GM23338 (cell line): ENCODE measurements around the gene ANP32D. TPM values are rescaled to one million over a fixed set of nuclear protein-coding genes. Genes with fewer than 3 reads are reported as not detected.

Source experiments
- ATAC-seq: fragments of 200-7000 bp; cut with Tn5 transposase; 3 replicates; pipeline ENCODE4 v1.9.1; 2020
- DNase-seq: peaks from one replicate; pipeline ENCODE4 v3.0.0-alpha.2; 2015; ENCODE audit warnings: low spot score
- H2AFZ ChIP-seq: fragments of 200-600 bp; sonication (generic); 2 replicates; pipeline ENCODE4 v1.8.0; 2016; ENCODE audit warnings: antibody characterized with exemption, mild to moderate bottlenecking, moderate library complexity
- H3F3A ChIP-seq: fragments of 200-600 bp; sonication (generic); replicated peaks from 2 replicates; pipeline ENCODE4 v1.8.0; 2017; ENCODE audit warnings: antibody characterized with exemption, mixed run types, low read depth
- H3K27ac ChIP-seq: fragments of 200-600 bp; sonication (generic); 2 replicates; pipeline ENCODE4 v1.6.1; 2016; ENCODE audit warnings: low read depth
- H3K27me3 ChIP-seq: fragments of 200-600 bp; sonication (generic); 2 replicates; pipeline ENCODE4 v1.8.0; 2016; ENCODE audit warnings: mild to moderate bottlenecking, mixed run types, moderate library complexity; ENCODE audit not compliant: insufficient read depth
- H3K36me3 ChIP-seq: fragments of 200-600 bp; sonication (generic); 2 replicates; pipeline ENCODE4 v1.8.0; 2016; ENCODE audit warnings: mild to moderate bottlenecking; ENCODE audit not compliant: insufficient read depth
- H3K4me1 ChIP-seq: fragments of 200-600 bp; sonication (generic); 2 replicates; pipeline ENCODE4 v1.8.0; 2016; ENCODE audit warnings: mild to moderate bottlenecking, moderate library complexity; ENCODE audit not compliant: insufficient read depth
- H3K4me2 ChIP-seq: fragments of 200-600 bp; sonication (generic); 2 replicates; pipeline ENCODE4 v1.7.1; 2017; ENCODE audit warnings: mixed run types
- H3K4me3 ChIP-seq: fragments of 200-600 bp; sonication (generic); 2 replicates; pipeline ENCODE4 v1.6.1; 2016; ENCODE audit warnings: mixed run types
- H3K79me2 ChIP-seq: fragments of 200-600 bp; sonication (generic); replicated peaks from 2 replicates; pipeline ENCODE4 v1.8.0; 2017; ENCODE audit warnings: mild to moderate bottlenecking; ENCODE audit not compliant: insufficient read depth
- H3K9me2 ChIP-seq: fragments of 200-600 bp; sonication (generic); 2 replicates; pipeline ENCODE4 v1.8.0; 2017; ENCODE audit not compliant: insufficient read depth
- H4K20me1 ChIP-seq: fragments of 200-600 bp; sonication (generic); replicated peaks from 2 replicates; pipeline ENCODE4 v1.8.0; 2017; ENCODE audit warnings: mild to moderate bottlenecking; ENCODE audit not compliant: insufficient read depth
- H3K27ac Mint-ChIP-seq: 2 replicates; pipeline ENCODE4 v1.8.0; 2020; ENCODE audit warnings: inconsistent platforms, mild to moderate bottlenecking, moderate library complexity, mixed read lengths
- H3K27me3 Mint-ChIP-seq: 3 replicates; pipeline ENCODE4 v1.8.0; 2022; ENCODE audit warnings: low read depth, mild to moderate bottlenecking, moderate library complexity, mixed read lengths, inconsistent platforms; ENCODE audit not compliant: insufficient read depth, poor library complexity
- H3K36me3 Mint-ChIP-seq: 3 replicates; pipeline ENCODE4 v1.8.0; 2021; ENCODE audit warnings: low read depth, mild to moderate bottlenecking, inconsistent platforms, moderate library complexity, mixed read lengths
- H3K4me1 Mint-ChIP-seq: 3 replicates; pipeline ENCODE4 v1.8.0; 2020; ENCODE audit warnings: mild to moderate bottlenecking, inconsistent platforms, mixed read lengths
- H3K4me3 Mint-ChIP-seq: 3 replicates; pipeline ENCODE4 v1.8.0; 2021; ENCODE audit warnings: moderate library complexity, mild to moderate bottlenecking, inconsistent platforms, mixed read lengths
- H3K9me3 Mint-ChIP-seq: 3 replicates; pipeline ENCODE4 v1.8.0; 2020; ENCODE audit warnings: moderate library complexity, mild to moderate bottlenecking, inconsistent platforms, mixed read lengths
- CREB1 ChIP-seq: fragments of 250-450 bp; sonication (Bioruptor Pico); IDR thresholded peaks from 2 replicates; pipeline ENCODE4 v1.5.0; 2020; ENCODE audit warnings: low read depth, mild to moderate bottlenecking, moderate library complexity
- EZH2 ChIP-seq: fragments of 200-600 bp; sonication (generic); IDR thresholded peaks from one replicate; pipeline ENCODE4 v1.8.0; 2017; ENCODE audit warnings: antibody characterized with exemption, mild to moderate bottlenecking, low read depth; ENCODE audit not compliant: unreplicated experiment
- EZH2phosphoT487 ChIP-seq: fragments of 200-600 bp; sonication (generic); IDR thresholded peaks from one replicate; pipeline ENCODE4 v1.8.1; 2018; ENCODE audit warnings: antibody characterized with exemption; ENCODE audit not compliant: unreplicated experiment
- JUNB ChIP-seq: IDR thresholded peaks from one replicate; pipeline ENCODE4 v1.6.1; 2016; ENCODE audit warnings: antibody characterized with exemption; ENCODE audit not compliant: unreplicated experiment
- NANOG ChIP-seq: IDR thresholded peaks from 2 replicates; pipeline ENCODE4 v1.6.1; 2016; ENCODE audit warnings: antibody characterized with exemption, borderline replicate concordance
- POLR2AphosphoS5 ChIP-seq: IDR thresholded peaks from 2 replicates; pipeline ENCODE4 v1.6.1; 2016; ENCODE audit warnings: antibody characterized with exemption, low read depth
- STAT1 ChIP-seq: IDR thresholded peaks from one replicate; pipeline ENCODE4 v1.6.1; 2016; ENCODE audit warnings: antibody characterized with exemption; ENCODE audit not compliant: unreplicated experiment
- ZNF114 ChIP-seq: fragments of 250-450 bp; sonication (Bioruptor Pico); IDR thresholded peaks from 2 replicates; pipeline ENCODE4 v1.5.0; 2020; ENCODE audit warnings: mild to moderate bottlenecking, moderate library complexity
- ZNF331 ChIP-seq: fragments of 250-450 bp; sonication (Bioruptor Pico); IDR thresholded peaks from 2 replicates; pipeline ENCODE4 v1.5.0; 2020; ENCODE audit warnings: low read depth, mild to moderate bottlenecking, moderate library complexity
- polyA plus RNA-seq: library from polyadenylated mRNA; unstranded; fragments of >200 nt; fragmentation: Nextera tagmentation; extraction: Ambion mirVana; gene quantifications from 2 replicates; pipeline ENCODE4 v1.2.1, GENCODE V29; 2016
- total RNA-seq: library from RNA; depleted of rRNA; stranded (reverse); fragments of >200 nt; shearing (Covaris generic); gene quantifications from 2 replicates; pipeline ENCODE4 v1.2.3, GENCODE V29; 2014
- TF ChIP-seq, protein P1 (sequence below): IDR thresholded peaks from 2 replicates; pipeline ENCODE4 v1.6.1; 2016; ENCODE audit warnings: antibody characterized with exemption
- TF ChIP-seq, protein P2 (sequence below), 2 experiments: fragments of 200-600 bp in 1 of 2; sonication (generic) in 1 of 2; conservative IDR thresholded peaks; 2 replicates each; pipeline versions ENCODE4 v1.5.1 to v1.6.1; 2016 to 2017; ENCODE audit warnings: antibody characterized with exemption in 2 of 2, low read depth in 2 of 2, mild to moderate bottlenecking in 2 of 2, moderate library complexity in 1 of 2
- TF ChIP-seq, protein P3 (sequence below): IDR thresholded peaks from one replicate; pipeline ENCODE4 v1.6.1; 2018; ENCODE audit warnings: antibody characterized with exemption; ENCODE audit not compliant: unreplicated experiment
- TF ChIP-seq, protein P4 (sequence below): fragments of 250-450 bp; sonication (Bioruptor Pico); IDR thresholded peaks from 2 replicates; pipeline ENCODE4 v1.5.0; 2020; ENCODE audit warnings: mild to moderate bottlenecking, moderate library complexity

The ANP32D gene
- total and polyA plus RNA-seq, 2 experiments from 2014 or later = not detected

DNA sequence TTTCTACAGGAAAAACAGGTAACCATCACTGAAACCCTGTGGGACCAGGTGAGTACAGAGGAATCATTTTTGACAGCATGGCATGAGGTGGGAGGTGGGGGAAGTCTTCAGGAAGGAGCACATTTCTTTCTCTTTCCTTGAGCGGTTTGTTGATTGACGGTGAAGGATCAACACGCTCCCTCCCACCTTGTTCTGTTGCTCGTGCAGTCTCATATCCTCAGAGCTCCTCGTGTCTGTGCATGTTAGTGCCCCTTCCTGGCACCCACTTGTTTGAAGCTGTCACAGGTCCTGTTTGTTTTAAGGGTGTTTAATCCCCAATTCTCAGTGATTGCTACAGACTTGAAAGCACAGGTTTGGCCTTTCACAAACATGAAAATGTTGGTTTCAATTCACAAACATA is 14.3 kb downstream of the ANP32D start:
- TF ChIP-seq EZH2phosphoT487 (no peak), STAT1 (no peak), POLR2AphosphoS5 (no peak), JUNB (no peak), NANOG (no peak), CREB1 (CRISPR knock-in tag) (no peak), ZNF114 (CRISPR knock-in tag) (no peak), EZH2 (no peak), ZNF331 (no peak)
- TF ChIP-seq, protein P1, sequence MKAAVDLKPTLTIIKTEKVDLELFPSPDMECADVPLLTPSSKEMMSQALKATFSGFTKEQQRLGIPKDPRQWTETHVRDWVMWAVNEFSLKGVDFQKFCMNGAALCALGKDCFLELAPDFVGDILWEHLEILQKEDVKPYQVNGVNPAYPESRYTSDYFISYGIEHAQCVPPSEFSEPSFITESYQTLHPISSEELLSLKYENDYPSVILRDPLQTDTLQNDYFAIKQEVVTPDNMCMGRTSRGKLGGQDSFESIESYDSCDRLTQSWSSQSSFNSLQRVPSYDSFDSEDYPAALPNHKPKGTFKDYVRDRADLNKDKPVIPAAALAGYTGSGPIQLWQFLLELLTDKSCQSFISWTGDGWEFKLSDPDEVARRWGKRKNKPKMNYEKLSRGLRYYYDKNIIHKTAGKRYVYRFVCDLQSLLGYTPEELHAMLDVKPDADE = no peak
- TF ChIP-seq, protein P2, sequence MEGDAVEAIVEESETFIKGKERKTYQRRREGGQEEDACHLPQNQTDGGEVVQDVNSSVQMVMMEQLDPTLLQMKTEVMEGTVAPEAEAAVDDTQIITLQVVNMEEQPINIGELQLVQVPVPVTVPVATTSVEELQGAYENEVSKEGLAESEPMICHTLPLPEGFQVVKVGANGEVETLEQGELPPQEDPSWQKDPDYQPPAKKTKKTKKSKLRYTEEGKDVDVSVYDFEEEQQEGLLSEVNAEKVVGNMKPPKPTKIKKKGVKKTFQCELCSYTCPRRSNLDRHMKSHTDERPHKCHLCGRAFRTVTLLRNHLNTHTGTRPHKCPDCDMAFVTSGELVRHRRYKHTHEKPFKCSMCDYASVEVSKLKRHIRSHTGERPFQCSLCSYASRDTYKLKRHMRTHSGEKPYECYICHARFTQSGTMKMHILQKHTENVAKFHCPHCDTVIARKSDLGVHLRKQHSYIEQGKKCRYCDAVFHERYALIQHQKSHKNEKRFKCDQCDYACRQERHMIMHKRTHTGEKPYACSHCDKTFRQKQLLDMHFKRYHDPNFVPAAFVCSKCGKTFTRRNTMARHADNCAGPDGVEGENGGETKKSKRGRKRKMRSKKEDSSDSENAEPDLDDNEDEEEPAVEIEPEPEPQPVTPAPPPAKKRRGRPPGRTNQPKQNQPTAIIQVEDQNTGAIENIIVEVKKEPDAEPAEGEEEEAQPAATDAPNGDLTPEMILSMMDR (conservative IDR thresholded peaks at IDR 0.05; ENCODE audit: low read depth in 2 of 2) = no peak
- TF ChIP-seq, protein P3, sequence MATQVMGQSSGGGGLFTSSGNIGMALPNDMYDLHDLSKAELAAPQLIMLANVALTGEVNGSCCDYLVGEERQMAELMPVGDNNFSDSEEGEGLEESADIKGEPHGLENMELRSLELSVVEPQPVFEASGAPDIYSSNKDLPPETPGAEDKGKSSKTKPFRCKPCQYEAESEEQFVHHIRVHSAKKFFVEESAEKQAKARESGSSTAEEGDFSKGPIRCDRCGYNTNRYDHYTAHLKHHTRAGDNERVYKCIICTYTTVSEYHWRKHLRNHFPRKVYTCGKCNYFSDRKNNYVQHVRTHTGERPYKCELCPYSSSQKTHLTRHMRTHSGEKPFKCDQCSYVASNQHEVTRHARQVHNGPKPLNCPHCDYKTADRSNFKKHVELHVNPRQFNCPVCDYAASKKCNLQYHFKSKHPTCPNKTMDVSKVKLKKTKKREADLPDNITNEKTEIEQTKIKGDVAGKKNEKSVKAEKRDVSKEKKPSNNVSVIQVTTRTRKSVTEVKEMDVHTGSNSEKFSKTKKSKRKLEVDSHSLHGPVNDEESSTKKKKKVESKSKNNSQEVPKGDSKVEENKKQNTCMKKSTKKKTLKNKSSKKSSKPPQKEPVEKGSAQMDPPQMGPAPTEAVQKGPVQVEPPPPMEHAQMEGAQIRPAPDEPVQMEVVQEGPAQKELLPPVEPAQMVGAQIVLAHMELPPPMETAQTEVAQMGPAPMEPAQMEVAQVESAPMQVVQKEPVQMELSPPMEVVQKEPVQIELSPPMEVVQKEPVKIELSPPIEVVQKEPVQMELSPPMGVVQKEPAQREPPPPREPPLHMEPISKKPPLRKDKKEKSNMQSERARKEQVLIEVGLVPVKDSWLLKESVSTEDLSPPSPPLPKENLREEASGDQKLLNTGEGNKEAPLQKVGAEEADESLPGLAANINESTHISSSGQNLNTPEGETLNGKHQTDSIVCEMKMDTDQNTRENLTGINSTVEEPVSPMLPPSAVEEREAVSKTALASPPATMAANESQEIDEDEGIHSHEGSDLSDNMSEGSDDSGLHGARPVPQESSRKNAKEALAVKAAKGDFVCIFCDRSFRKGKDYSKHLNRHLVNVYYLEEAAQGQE = no peak
- TF ChIP-seq, protein P4, sequence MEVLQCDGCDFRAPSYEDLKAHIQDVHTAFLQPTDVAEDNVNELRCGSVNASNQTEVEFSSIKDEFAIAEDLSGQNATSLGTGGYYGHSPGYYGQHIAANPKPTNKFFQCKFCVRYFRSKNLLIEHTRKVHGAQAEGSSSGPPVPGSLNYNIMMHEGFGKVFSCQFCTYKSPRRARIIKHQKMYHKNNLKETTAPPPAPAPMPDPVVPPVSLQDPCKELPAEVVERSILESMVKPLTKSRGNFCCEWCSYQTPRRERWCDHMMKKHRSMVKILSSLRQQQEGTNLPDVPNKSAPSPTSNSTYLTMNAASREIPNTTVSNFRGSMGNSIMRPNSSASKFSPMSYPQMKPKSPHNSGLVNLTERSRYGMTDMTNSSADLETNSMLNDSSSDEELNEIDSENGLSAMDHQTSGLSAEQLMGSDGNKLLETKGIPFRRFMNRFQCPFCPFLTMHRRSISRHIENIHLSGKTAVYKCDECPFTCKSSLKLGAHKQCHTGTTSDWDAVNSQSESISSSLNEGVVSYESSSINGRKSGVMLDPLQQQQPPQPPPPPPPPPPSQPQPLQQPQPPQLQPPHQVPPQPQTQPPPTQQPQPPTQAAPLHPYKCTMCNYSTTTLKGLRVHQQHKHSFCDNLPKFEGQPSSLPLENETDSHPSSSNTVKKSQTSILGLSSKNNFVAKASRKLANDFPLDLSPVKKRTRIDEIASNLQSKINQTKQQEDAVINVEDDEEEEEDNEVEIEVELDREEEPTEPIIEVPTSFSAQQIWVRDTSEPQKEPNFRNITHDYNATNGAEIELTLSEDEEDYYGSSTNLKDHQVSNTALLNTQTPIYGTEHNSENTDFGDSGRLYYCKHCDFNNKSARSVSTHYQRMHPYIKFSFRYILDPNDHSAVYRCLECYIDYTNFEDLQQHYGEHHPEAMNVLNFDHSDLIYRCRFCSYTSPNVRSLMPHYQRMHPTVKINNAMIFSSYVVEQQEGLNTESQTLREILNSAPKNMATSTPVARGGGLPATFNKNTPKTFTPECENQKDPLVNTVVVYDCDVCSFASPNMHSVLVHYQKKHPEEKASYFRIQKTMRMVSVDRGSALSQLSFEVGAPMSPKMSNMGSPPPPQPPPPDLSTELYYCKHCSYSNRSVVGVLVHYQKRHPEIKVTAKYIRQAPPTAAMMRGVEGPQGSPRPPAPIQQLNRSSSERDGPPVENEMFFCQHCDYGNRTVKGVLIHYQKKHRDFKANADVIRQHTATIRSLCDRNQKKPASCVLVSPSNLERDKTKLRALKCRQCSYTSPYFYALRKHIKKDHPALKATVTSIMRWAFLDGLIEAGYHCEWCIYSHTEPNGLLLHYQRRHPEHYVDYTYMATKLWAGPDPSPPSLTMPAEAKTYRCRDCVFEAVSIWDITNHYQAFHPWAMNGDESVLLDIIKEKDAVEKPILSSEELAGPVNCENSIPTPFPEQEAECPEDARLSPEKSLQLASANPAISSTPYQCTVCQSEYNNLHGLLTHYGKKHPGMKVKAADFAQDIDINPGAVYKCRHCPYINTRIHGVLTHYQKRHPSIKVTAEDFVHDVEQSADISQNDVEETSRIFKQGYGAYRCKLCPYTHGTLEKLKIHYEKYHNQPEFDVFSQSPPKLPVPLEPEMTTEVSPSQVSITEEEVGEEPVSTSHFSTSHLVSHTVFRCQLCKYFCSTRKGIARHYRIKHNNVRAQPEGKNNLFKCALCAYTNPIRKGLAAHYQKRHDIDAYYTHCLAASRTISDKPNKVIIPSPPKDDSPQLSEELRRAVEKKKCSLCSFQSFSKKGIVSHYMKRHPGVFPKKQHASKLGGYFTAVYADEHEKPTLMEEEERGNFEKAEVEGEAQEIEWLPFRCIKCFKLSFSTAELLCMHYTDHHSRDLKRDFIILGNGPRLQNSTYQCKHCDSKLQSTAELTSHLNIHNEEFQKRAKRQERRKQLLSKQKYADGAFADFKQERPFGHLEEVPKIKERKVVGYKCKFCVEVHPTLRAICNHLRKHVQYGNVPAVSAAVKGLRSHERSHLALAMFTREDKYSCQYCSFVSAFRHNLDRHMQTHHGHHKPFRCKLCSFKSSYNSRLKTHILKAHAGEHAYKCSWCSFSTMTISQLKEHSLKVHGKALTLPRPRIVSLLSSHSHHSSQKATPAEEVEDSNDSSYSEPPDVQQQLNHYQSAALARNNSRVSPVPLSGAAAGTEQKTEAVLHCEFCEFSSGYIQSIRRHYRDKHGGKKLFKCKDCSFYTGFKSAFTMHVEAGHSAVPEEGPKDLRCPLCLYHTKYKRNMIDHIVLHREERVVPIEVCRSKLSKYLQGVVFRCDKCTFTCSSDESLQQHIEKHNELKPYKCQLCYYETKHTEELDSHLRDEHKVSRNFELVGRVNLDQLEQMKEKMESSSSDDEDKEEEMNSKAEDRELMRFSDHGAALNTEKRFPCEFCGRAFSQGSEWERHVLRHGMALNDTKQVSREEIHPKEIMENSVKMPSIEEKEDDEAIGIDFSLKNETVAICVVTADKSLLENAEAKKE (CRISPR knock-in tag) = no peak
- no peak overlapping the region for H3K27ac ChIP-seq
- no peak overlapping the region for H2AFZ ChIP-seq
- no peak for ATAC-seq
- H3K9me2 ChIP-seq = peaks cover 4% of the 10 kb centered on the region; the same call in 1 of the 2 replicates
- Mint-ChIP-seq H3K27me3 (peaks cover 5% of the 10 kb centered on the region), H3K27ac (no peak overlapping the region), H3K9me3 (peaks cover 5% of the 10 kb centered on the region; the same call in 1 of the 3 replicates), H3K36me3 (no peaks in the 10 kb centered on the region), H3K4me1 (peaks cover 4% of the 10 kb centered on the region; the same call in 2 of the 3 replicates), H3K4me3 (no peak overlapping the region)
- H3K4me2 ChIP-seq = no peak overlapping the region
- no peak overlapping the region for H3K4me3 ChIP-seq
- H3F3A ChIP-seq = no peaks in the 10 kb centered on the region
- no peaks in the 10 kb centered on the region; the same call in 1 of the 2 replicates for H3K36me3 ChIP-seq
- H3K27me3 ChIP-seq = no peaks in the 10 kb centered on the region
- DNase-seq = no peak
- no peaks in the 10 kb centered on the region for H3K79me2 ChIP-seq
- no peaks in the 10 kb centered on the region for H4K20me1 ChIP-seq
- H3K4me1 ChIP-seq = no peaks in the 10 kb centered on the region
